HepG2 (cell line): Measurements from ENCODE around the gene DPCD.

Experiments
- FOXK1 ChIP-seq: sonication (generic); formaldehyde crosslinking; IDR thresholded peaks from 2 replicates; pipeline ENCODE4 v1.4.0; 2020; ENCODE audit warnings: low read depth, missing genetic modification reagents, borderline replicate concordance
- HES4 ChIP-seq: sonication (generic); formaldehyde crosslinking; IDR thresholded peaks from 2 replicates; pipeline ENCODE4 v1.9.0; 2021; ENCODE audit warnings: mild to moderate bottlenecking, missing genetic modification reagents, borderline replicate concordance
- TFAP4 ChIP-seq: sonication (generic); IDR thresholded peaks from 2 replicates; pipeline ENCODE4 v1.6.1; 2016; ENCODE audit warnings: low read depth, borderline replicate concordance
- ZFX ChIP-seq: sonication (generic); formaldehyde crosslinking; IDR thresholded peaks from 2 replicates; pipeline ENCODE4 v1.4.0; 2020; ENCODE audit warnings: mild to moderate bottlenecking, low read depth, missing genetic modification reagents, moderate library complexity

GRCh38 chr10:101650863-101651262 is 62.7 kb downstream of the DPCD start:
- TF ChIP-seq FOXK1 (no peak), ZFX (no peak), TFAP4 (no peak), HES4 (CRISPR knock-in tag) (no peak)
